GM19099 (cell line): ENCODE measurements around the gene CTNNA1.

Experiments
- POLR2A ChIP-seq: IDR thresholded peaks from 3 replicates; pipeline ENCODE4 v1.6.1; 2011; ENCODE audit warnings: low read depth; ENCODE audit not compliant: insufficient read length; ENCODE audit errors: extremely low read depth

The CTNNA1 gene

DNA sequence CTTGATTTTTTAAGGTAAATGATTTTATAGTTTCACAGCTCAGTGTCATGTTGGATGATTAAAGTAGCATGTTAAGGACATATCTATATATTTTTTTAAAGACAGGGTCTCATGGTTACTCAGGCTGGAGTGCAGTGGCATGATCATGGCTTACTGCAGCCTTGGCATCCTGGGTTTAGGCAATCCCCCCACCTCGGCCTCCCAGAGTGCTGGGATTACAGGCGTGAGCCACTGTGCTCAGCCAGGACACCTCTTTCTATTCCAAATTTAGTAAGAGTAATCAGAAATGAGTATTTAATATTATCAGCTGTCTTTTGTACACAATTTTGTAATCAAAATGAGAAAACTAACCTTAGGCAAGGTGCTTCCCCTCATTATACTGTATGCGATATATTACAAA lies 160.5 kb downstream of the CTNNA1 start:
- TF ChIP-seq POLR2A, result no peak

DNA sequence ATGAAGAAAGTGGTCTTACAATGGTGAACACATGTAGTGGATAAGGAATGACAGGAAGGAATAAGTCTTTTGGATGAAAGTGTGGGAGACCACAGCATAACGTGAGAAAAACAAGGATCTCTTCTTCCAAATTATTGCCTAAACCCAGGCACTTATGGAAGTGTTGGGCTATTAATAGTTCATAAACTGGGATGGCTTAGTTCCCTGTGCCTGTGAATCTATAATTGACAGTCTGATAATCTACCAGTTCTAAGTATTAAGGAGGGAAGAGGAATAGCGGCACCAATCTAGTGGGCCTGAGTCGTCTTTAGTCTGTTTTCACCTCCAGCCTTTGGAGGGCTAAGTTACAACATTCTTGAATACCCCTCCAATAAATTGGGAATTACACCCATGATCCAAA lies 161.1 kb downstream of the CTNNA1 start:
- no peak for TF ChIP-seq POLR2A

GRCh38 chr5:138918686-138919085 lies 165.5 kb downstream of the CTNNA1 start:
- no peak for TF ChIP-seq POLR2A

DNA sequence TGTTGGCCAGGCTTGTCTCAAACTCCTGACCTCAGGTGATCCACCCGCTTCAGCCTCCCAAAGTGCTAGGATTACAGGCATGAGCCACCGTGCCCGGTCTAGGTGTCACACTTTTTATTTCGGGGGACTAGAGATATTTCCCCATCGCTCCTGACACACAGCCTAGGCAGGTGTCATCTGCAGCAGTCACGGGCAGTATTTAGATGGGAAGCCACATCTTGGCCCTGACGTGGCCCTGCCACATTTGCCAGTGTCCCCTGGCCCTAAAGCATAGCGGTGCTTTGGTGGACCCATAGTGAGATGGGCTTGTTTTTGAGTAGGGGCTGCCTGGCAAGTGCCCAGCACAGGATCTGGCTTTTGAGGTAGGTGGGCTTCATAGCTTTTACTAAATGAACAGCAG lies 167.0 kb downstream of the CTNNA1 start:
- no peak for TF ChIP-seq POLR2A

DNA sequence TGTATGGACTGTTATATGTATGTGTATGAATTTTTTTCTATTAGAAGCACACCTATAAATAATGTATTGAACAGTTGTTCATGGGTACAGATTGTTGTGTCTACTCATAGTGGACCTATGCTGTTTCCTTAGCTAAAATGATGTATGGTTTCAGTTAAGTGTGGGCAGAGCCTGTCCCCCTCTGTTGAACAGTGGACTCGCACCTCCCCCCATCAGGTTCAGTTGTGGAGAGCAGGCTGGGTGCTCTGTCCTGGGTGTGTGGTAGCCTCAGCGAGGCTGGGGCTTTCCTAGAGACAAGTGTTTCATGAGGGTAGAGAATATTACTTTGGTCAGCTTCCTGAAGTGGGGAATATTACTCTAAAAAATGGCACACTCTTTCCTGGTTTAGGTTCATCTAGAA lies 169.3 kb downstream of the CTNNA1 start:
- no peak for TF ChIP-seq POLR2A

GRCh38 chr5:138925090-138925635 lies 171.9 kb downstream of the CTNNA1 start:
- TF ChIP-seq POLR2A, result no peak

GRCh38 chr5:138926257-138926656 lies 173.0 kb downstream of the CTNNA1 start:
- TF ChIP-seq POLR2A, result no peak

DNA sequence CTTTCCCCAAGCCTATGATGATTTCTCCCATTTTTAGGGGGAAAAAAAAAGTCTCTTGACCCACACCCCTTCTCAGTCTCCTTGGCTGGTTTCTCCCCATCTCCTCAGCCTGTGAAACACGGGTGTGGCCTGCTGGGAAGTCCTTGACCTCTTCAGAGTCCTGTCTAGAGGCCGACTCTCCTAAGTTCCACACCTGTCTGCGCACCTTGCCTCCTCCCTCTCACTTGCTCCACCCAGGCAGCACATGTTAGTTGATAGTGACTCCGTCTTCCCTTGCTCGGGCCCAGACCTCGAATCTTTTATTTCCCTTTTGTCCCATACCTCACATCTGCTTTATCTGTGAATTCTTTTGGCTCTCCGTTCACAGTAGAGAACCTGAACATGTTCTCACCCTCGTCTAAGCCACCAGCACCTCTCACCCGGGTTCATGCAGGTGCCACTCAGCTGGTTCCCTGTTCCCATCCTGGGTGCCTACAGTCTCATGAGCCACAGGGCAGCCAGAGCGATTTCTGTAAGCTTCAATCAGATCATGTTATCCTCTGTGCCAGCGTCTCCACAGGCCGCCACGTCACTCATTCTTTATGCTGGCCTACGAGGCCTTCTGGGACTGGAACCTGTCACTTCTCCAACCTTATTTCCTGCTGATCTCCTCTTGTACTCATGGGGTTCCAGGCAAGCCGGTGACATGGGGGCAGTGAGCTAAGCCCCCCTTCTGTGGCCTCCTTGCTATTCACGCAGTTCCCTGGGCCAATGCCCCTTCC lies 173.6 kb downstream of the CTNNA1 start:
- no peak for TF ChIP-seq POLR2A

- no peak for TF ChIP-seq POLR2A
Measured at GRCh38 chr5:138927544-138927943, 174.3 kb downstream of the CTNNA1 start.

GRCh38 chr5:138927979-138928378 lies 174.8 kb downstream of the CTNNA1 start:
- TF ChIP-seq POLR2A, result no peak

DNA sequence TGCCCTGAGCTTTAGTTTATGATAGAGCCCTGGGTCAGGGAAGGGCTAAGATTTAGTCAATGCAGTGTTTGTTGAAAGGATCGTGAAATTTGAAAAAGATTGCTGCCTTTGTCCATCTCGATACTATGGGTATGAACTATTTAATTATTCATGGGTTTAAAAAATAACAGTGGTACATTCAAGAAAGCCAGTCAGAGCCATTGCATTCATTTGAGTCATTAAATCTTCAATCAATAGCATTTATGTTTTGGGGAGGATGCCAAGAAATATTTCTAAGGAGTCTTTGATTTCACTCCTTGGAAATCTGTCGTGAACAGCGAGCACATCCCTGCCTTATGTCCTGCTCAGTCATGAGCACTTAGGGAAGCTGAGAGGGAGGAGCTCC lies 176.3 kb downstream of the CTNNA1 start:
- TF ChIP-seq POLR2A, result no peak

DNA sequence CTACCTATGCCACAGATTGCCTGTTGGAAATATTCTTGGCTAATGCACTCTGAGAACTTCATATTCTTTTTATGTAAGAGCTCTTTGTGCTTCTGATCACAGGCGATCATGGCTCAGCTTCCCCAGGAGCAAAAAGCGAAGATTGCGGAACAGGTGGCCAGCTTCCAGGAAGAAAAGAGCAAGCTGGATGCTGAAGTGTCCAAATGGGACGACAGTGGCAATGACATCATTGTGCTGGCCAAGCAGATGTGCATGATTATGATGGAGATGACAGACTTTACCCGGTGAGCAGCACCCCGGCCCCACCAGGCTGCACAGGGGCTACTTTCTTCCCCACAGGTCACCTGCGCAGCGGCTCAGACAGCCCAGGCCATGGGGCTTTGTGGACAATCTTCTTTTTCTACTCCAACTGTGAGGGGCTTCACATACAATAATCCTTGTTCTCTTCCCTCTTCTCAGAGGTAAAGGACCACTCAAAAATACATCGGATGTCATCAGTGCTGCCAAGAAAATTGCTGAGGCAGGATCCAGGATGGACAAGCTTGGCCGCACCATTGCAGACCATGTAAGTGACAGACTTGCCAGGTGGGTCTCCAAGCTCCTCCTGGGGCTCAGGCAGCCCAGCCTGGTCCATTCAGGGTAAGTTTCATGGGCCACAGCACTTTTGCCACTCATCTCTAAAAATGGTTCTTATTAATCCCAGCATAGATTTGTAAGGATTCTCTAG lies 177.3 kb downstream of the CTNNA1 start:
- no peak for TF ChIP-seq POLR2A

GRCh38 chr5:138932171-138932810 lies 179.1 kb downstream of the CTNNA1 start:
- no peak for TF ChIP-seq POLR2A

DNA sequence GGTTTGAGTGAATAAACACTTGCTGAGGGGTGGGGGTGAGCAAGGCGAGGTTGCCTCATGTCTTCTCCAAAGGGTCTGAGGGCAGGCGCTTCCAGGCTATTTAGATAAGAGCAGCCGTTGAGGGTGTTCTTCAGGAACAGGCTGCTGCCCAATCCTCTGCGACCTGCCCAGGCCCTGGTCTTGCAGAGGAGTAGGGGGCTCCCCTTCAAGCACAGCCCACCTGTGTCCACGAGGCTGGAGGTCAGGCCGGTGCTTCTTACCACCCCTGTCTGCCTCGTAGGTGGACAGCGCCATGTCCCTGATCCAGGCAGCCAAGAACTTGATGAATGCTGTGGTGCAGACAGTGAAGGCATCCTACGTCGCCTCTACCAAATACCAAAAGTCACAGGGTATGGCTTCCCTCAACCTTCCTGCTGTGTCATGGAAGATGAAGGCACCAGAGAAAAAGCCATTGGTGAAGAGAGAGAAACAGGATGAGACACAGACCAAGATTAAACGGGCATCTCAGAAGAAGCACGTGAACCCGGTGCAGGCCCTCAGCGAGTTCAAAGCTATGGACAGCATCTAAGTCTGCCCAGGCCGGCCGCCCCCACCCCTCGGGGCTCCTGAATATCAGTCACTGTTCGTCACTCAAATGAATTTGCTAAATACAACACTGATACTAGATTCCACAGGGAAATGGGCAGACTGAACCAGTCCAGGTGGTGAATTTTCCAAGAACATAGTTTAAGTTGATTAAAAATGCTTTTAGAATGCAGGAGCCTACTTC lies 180.5 kb downstream of the CTNNA1 start:
- TF ChIP-seq POLR2A, result no peak

GRCh38 chr5:138934971-138935370 lies 181.7 kb downstream of the CTNNA1 start:
- no peak for TF ChIP-seq POLR2A
